Panc1 (cell line): Measurements from ENCODE around the gene CHAC2. TPM values are rescaled to one million over a fixed set of nuclear protein-coding genes. Genes with fewer than 3 reads are reported as not detected.

Experiments
- ATAC-seq: fragments of 200-7000 bp; cut with Tn5 transposase; 2 replicates; pipeline ENCODE4 v1.9.1; 2020; ENCODE audit warnings: mild to moderate bottlenecking, moderate library complexity
- BruUV-seq: library from RNA; stranded (reverse); fragments of 400-500 nt; replicated peaks from 2 replicates; lab custom pipeline; 2021; lab: Mats Ljungman, UMichigan
- CTCF ChIA-PET: fragments of 300-600 bp; sonication (Branson Sonifier 250); formaldehyde crosslinking; loops from one replicate; lab custom pipeline; 2022; ENCODE audit warnings: antibody characterized with exemption; lab: Charles Lee
- POLR2A ChIA-PET: fragments of 300-600 bp; sonication (Branson Sonifier 250); formaldehyde crosslinking; loops from one replicate; lab custom pipeline; 2022; ENCODE audit warnings: antibody characterized with exemption; lab: Charles Lee
- DNase-seq: peaks from one replicate; pipeline ENCODE4 v3.0.0-alpha.2; 2010; ENCODE audit warnings: low read depth, low spot score
- H3K27ac ChIP-seq: 2 replicates; pipeline ENCODE4 v1.5.1; 2011; ENCODE audit warnings: mild to moderate bottlenecking, low read length, inconsistent platforms
- H3K27me3 ChIP-seq: fragments of 200-500 bp; sonication (Bioruptor generic); 2 replicates; pipeline ENCODE4 v1.6.0; 2014; ENCODE audit warnings: low read length, inconsistent platforms; ENCODE audit not compliant: control insufficient read depth, insufficient read depth
- H3K36me3 ChIP-seq: fragments of 200-500 bp; sonication (Bioruptor generic); 2 replicates; pipeline ENCODE4 v1.5.1; 2014; ENCODE audit warnings: inconsistent platforms, mild to moderate bottlenecking, low read length, moderate library complexity; ENCODE audit not compliant: control insufficient read depth, insufficient read depth
- H3K4me1 ChIP-seq: 2 replicates; pipeline ENCODE4 v1.5.1; 2011; ENCODE audit warnings: inconsistent platforms, mild to moderate bottlenecking, low read length, moderate library complexity; ENCODE audit not compliant: control insufficient read depth, insufficient read depth
- H3K4me3 ChIP-seq, 2 experiments: 2 replicates each; pipeline ENCODE4 v1.5.1; 2011 to 2012; ENCODE audit warnings: low read depth in 2 of 2, low read length in 2 of 2, mild to moderate bottlenecking in 2 of 2, inconsistent platforms in 1 of 2, moderate library complexity in 1 of 2
- H3K9me3 ChIP-seq: fragments of 200-500 bp; sonication (Bioruptor generic); 2 replicates; pipeline ENCODE4 v1.5.1; 2014; ENCODE audit warnings: low read depth, mild to moderate bottlenecking, inconsistent platforms, low read length, moderate library complexity; ENCODE audit not compliant: control insufficient read depth, insufficient read depth
- CTCF ChIP-seq: fragments of 450-650 bp; IDR thresholded peaks from 2 replicates; pipeline ENCODE4 v1.5.1; 2017; ENCODE audit warnings: mild to moderate bottlenecking
- POLR2AphosphoS5 ChIP-seq: IDR thresholded peaks from 2 replicates; pipeline ENCODE4 v1.6.1; 2012; ENCODE audit warnings: mild to moderate bottlenecking, low read depth, low read length, moderate library complexity
- REST ChIP-seq, 2 experiments: IDR thresholded peaks; 2 replicates each; pipeline ENCODE4 v1.6.1; 2011 to 2012; ENCODE audit warnings: low read depth in 2 of 2, control low read depth in 1 of 2, low read length in 1 of 2, mild to moderate bottlenecking in 1 of 2, moderate library complexity in 1 of 2; ENCODE audit not compliant: insufficient read depth in 1 of 2
- SIN3A ChIP-seq: IDR thresholded peaks from 2 replicates; pipeline ENCODE4 v1.6.1; 2012; ENCODE audit warnings: low read depth, mild to moderate bottlenecking, low read length, moderate library complexity, borderline replicate concordance; ENCODE audit not compliant: insufficient read depth
- TCF7L2 ChIP-seq: IDR thresholded peaks from 2 replicates; pipeline ENCODE4 v1.6.1; 2011; ENCODE audit warnings: mild to moderate bottlenecking, low read depth, low read length, inconsistent platforms
- in situ Hi-C: cut with HindIII; loops from 2 replicates; pipeline ENCODE4 v1.10.0; 2016; ENCODE audit warnings: low sequenced_read_pairs, low pct_unique_long_range_greater_than_20kb
- intact Hi-C: fragments of 100-400 bp; cut with micrococcal nuclease; formaldehyde crosslinking; loops from one replicate; pipeline ENCODE4 v1.10.0; 2022; ENCODE audit not compliant: unreplicated experiment
- total RNA-seq: library from RNA; stranded (reverse); gene quantifications from one replicate; pipeline ENCODE4 v1.2.1, GENCODE V29; 2021; ENCODE audit not compliant: unreplicated experiment

The CHAC2 gene
- total RNA-seq, 1 experiment from 2014 or later, result 7.6 TPM

GRCh38 chr2:53793821-53794220, 26.2 kb downstream of the CHAC2 start:
- Histone ChIP-seq H3K27me3 (no peaks in the 10 kb centered on the region), H3K27ac (no peak overlapping the region), H3K36me3 (peaks cover 18% of the 10 kb centered on the region; the same call in 1 of the 2 replicates), H3K9me3 (no peaks in the 10 kb centered on the region), H3K4me3 (no peak overlapping the region), H3K4me1 (no peaks in the 10 kb centered on the region)
- in situ Hi-C loops (no loop called here), intact Hi-C loops (no loop called here)
- TF ChIP-seq CTCF (no peak), REST (IDR thresholded peaks at IDR 0.05; ENCODE audit: insufficient read depth in 1 of 2, low read depth in 2 of 2, low read length in 1 of 2) (no peak), SIN3A (no peak), TCF7L2 (no peak), POLR2AphosphoS5 (no peak)
- ChIA-PET POLR2A (no interaction called here), CTCF (no interaction called here)
- no TSS peak for BruUV-seq
- no peak for ATAC-seq
- DNase-seq, result no peak

- no TSS peak for BruUV-seq
- CTCF ChIA-PET, result no interaction called here
- in situ Hi-C loops (no loop called here), intact Hi-C loops (no loop called here)
- Histone ChIP-seq H3K9me3 (no peaks in the 10 kb centered on the region), H3K27me3 (no peaks in the 10 kb centered on the region), H3K4me3 (no peak overlapping the region), H3K27ac (no peak overlapping the region), H3K36me3 (peaks cover 22% of the 10 kb centered on the region; the same call in 1 of the 2 replicates), H3K4me1 (no peaks in the 10 kb centered on the region)
- POLR2A ChIA-PET, result no interaction called here
- ATAC-seq (no peak), DNase-seq (no peak)
- TF ChIP-seq REST (IDR thresholded peaks at IDR 0.05; ENCODE audit: insufficient read depth in 1 of 2, low read depth in 2 of 2, low read length in 1 of 2) (no peak), CTCF (no peak), TCF7L2 (no peak), POLR2AphosphoS5 (no peak), SIN3A (no peak)
Measured at GRCh38 chr2:53801547-53801946, 33.9 kb downstream of the CHAC2 start.
